Neuronal stem cell (in vitro differentiated cells): Measurements from ENCODE around the gene ATXN7L3.

ENCODE experiments used
- DNase-seq: peaks from one replicate; pipeline ENCODE4 v3.0.0-alpha.2; 2013; ENCODE audit warnings: low spot score
- H2AFZ ChIP-seq: one replicate; pipeline ENCODE4 v1.6.1; 2013; ENCODE audit warnings: mild to moderate bottlenecking, low read length, inconsistent platforms
- H2AK5ac ChIP-seq: 2 replicates; pipeline ENCODE4 v1.6.1; 2013; ENCODE audit warnings: low read depth, mild to moderate bottlenecking, inconsistent platforms, low read length, moderate library complexity, mixed read lengths
- H2BK120ac ChIP-seq: 2 replicates; pipeline ENCODE4 v1.6.1; 2013; ENCODE audit warnings: low read depth, mild to moderate bottlenecking, inconsistent platforms, low read length, moderate library complexity, mixed read lengths
- H2BK12ac ChIP-seq: one replicate; pipeline ENCODE4 v1.6.1; 2013; ENCODE audit warnings: low read length, inconsistent platforms
- H2BK15ac ChIP-seq: 2 replicates; pipeline ENCODE4 v1.6.1; 2013; ENCODE audit warnings: mild to moderate bottlenecking, low read length, inconsistent platforms, mixed read lengths
- H2BK5ac ChIP-seq: one replicate; pipeline ENCODE4 v1.6.1; 2013; ENCODE audit warnings: inconsistent platforms, mild to moderate bottlenecking, low read length, moderate library complexity
- H3K14ac ChIP-seq: one replicate; pipeline ENCODE4 v1.6.1; 2013; ENCODE audit warnings: low read length, inconsistent platforms
- H3K18ac ChIP-seq: 2 replicates; pipeline ENCODE4 v1.6.1; 2013; ENCODE audit warnings: low read length, inconsistent platforms
- H3K23ac ChIP-seq: 2 replicates; pipeline ENCODE4 v1.6.1; 2013; ENCODE audit warnings: low read depth, mild to moderate bottlenecking, mixed read lengths, low read length, inconsistent platforms; ENCODE audit not compliant: poor library complexity
- H3K27ac ChIP-seq: replicated peaks from 3 replicates; pipeline ENCODE4 v1.5.1; 2013; ENCODE audit warnings: low read length, inconsistent platforms
- H3K27me3 ChIP-seq, 3 experiments: 2 replicates each; pipeline ENCODE4 v1.6.1; 2013; ENCODE audit warnings: low read length in 3 of 3, mild to moderate bottlenecking in 2 of 3, inconsistent platforms in 1 of 3, low read depth in 1 of 3, mixed read lengths in 1 of 3, moderate library complexity in 1 of 3; ENCODE audit not compliant: control insufficient read depth in 3 of 3, insufficient read depth in 3 of 3
- H3K36me3 ChIP-seq, 2 donors: replicated peaks in 1 of 2; 2 replicates each; pipeline ENCODE4 v1.6.1; 2013; ENCODE audit warnings: low read length in 2 of 2; ENCODE audit not compliant: control insufficient read depth in 2 of 2, insufficient read depth in 2 of 2
- H3K4ac ChIP-seq: 2 replicates; pipeline ENCODE4 v1.6.1; 2013; ENCODE audit warnings: inconsistent platforms, mild to moderate bottlenecking, low read length, moderate library complexity
- H3K4me1 ChIP-seq, 2 donors: 1 replicate in 1 of 2; 2 replicates in 1 of 2; pipeline ENCODE4 v1.6.1; 2013; ENCODE audit warnings: low read length in 2 of 2, low read depth in 1 of 2; ENCODE audit not compliant: control insufficient read depth in 2 of 2, insufficient read depth in 1 of 2
- H3K4me2 ChIP-seq: one replicate; pipeline ENCODE4 v1.6.1; 2013; ENCODE audit warnings: mild to moderate bottlenecking, low read length, inconsistent platforms; ENCODE audit not compliant: insufficient read depth, poor library complexity, severe bottlenecking
- H3K4me3 ChIP-seq, 2 donors: 2 replicates each; pipeline ENCODE4 v1.5.1; 2013; ENCODE audit warnings: low read length in 2 of 2, mild to moderate bottlenecking in 2 of 2, inconsistent platforms in 1 of 2, moderate library complexity in 1 of 2
- H3K79me1 ChIP-seq: one replicate; pipeline ENCODE4 v1.6.1; 2013; ENCODE audit warnings: low read depth, mild to moderate bottlenecking, inconsistent platforms, low read length, moderate library complexity
- H3K9ac ChIP-seq: one replicate; pipeline ENCODE4 v1.6.1; 2013; ENCODE audit warnings: mild to moderate bottlenecking, low read depth, low read length, inconsistent platforms; ENCODE audit not compliant: poor library complexity
- H3K9me3 ChIP-seq, 2 donors: replicated peaks in 1 of 2; 2 replicates each; pipeline versions ENCODE3 to v1.6.1; 2013; ENCODE audit warnings: low read length in 2 of 2, mild to moderate bottlenecking in 2 of 2, inconsistent platforms in 1 of 2, low read depth in 1 of 2, mixed read lengths in 1 of 2, moderate library complexity in 1 of 2; ENCODE audit not compliant: control insufficient read depth in 2 of 2, insufficient read depth in 1 of 2
- H4K8ac ChIP-seq: one replicate; pipeline ENCODE4 v1.6.1; 2013; ENCODE audit warnings: low read depth, mild to moderate bottlenecking, inconsistent platforms, low read length, moderate library complexity
- H4K91ac ChIP-seq: one replicate; pipeline ENCODE4 v1.6.1; 2013; ENCODE audit warnings: low read length, low read depth, mild to moderate bottlenecking, inconsistent platforms; ENCODE audit not compliant: poor library complexity
- WGBS, 2 donors: extraction: QIAGEN DNeasy Blood & Tissue Kit; methylation state at CpG; one replicate each; pipeline ENCODE4 v1.1.7; 2013; ENCODE audit warnings: missing lambda C conversion rate in 2 of 2, mixed read lengths in 1 of 2; ENCODE audit not compliant: insufficient read length in 2 of 2, insufficient replicate concordance in 1 of 2; ENCODE audit errors: extremely low coverage in 2 of 2; 5-methylcytosine and 5-hydroxymethylcytosine counted together

The ATXN7L3 gene

DNA sequence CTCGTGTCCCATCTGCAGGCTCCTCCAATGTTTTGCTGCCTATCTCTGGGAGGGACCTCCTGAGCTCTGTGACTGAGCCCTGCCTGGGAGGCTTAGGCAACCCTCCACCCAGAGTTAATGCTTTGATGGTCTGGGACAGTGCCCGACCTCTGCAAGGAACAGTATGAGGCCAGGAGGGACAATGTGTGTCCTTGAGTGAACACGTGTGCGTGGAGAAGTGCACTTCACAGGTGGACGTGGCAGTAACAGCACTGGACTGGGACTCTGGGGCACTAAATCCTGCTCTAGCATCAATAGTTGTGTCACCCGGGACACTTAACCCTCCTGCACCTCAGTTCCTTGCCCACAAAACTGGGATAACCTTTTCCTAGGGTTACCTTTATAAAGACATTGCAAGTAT, 15.2 kb upstream of the ATXN7L3 start:
- Histone ChIP-seq H3K4ac (no peak overlapping the region), H3K4me2 (no peak overlapping the region), H3K36me3 (peaks cover 41 to 77% of the 10 kb centered on the region in 2 donors), H3K4me1 (peaks cover 5 to 8% of the 10 kb centered on the region in 2 donors), H3K9me3 (no peaks in the 10 kb centered on the region), H3K14ac (no peak overlapping the region), H3K9ac (no peak overlapping the region), H2BK12ac (no peak overlapping the region), H2BK15ac (no peak overlapping the region), H3K27ac (no peak overlapping the region), H2BK120ac (no peak overlapping the region), H3K18ac (no peak overlapping the region), H2AK5ac (no peak overlapping the region), H3K4me3 (no peak overlapping the region), H3K79me1 (peaks cover 9% of the 10 kb centered on the region), H3K23ac (no peak overlapping the region), H3K27me3 (no peaks in the 10 kb centered on the region), H2AFZ (no peak overlapping the region), H4K8ac (no peak overlapping the region), H2BK5ac (no peak overlapping the region), H4K91ac (no peak overlapping the region)
- DNase-seq: no peak
- no CpG with 5 or more reads among the region's 6 CpGs for WGBS, 2 donors

DNA sequence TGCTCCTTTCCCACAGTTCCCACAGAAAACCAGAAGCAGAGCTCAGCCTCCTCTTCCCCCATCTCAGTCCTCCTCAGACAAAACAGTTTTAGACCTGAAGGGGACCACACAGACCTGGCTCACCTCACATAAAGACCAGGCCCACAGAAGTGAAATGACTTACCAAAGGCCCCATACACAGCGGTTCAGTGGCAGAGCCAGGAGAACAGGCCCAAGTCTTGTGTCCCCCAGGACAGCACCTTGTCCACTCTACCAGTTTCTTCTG, 14.5 kb upstream of the ATXN7L3 start:
- Histone ChIP-seq H3K9ac (no peak overlapping the region), H2BK5ac (no peak overlapping the region), H3K14ac (no peak overlapping the region), H3K4me1 (peaks cover 5 to 8% of the 10 kb centered on the region in 2 donors), H3K27ac (no peak overlapping the region), H2AFZ (no peak overlapping the region), H4K91ac (no peak overlapping the region), H4K8ac (no peak overlapping the region), H3K9me3 (no peaks in the 10 kb centered on the region), H3K79me1 (peaks cover 11% of the 10 kb centered on the region), H2BK120ac (no peak overlapping the region), H3K23ac (no peak overlapping the region), H3K27me3 (no peaks in the 10 kb centered on the region), H3K36me3 (peaks cover 48 to 84% of the 10 kb centered on the region in 2 donors), H3K4me2 (no peak overlapping the region), H3K4me3 (no peak overlapping the region), H3K18ac (no peak overlapping the region), H2BK12ac (no peak overlapping the region), H3K4ac (no peak overlapping the region), H2AK5ac (no peak overlapping the region), H2BK15ac (no peak overlapping the region)
- no peak for DNase-seq
- WGBS, 2 donors: no CpG with 5 or more reads among the region's 1 CpG

- Histone ChIP-seq H3K4me1 (peaks cover 5 to 8% of the 10 kb centered on the region in 2 donors), H2BK120ac (no peak overlapping the region), H3K4ac (no peak overlapping the region), H3K36me3 (peaks cover 52 to 90% of the 10 kb centered on the region in 2 donors), H2BK12ac (no peak overlapping the region), H4K8ac (no peak overlapping the region), H3K14ac (no peak overlapping the region), H3K27ac (no peak overlapping the region), H2BK5ac (no peak overlapping the region), H3K27me3 (no peaks in the 10 kb centered on the region), H3K4me2 (no peak overlapping the region), H3K9me3 (no peaks in the 10 kb centered on the region), H2BK15ac (no peak overlapping the region), H3K4me3 (no peak overlapping the region), H4K91ac (no peak overlapping the region), H3K79me1 (peaks cover 11% of the 10 kb centered on the region), H3K9ac (no peak overlapping the region), H2AFZ (no peak overlapping the region), H3K18ac (no peak overlapping the region), H3K23ac (no peak overlapping the region), H2AK5ac (no peak overlapping the region)
- no peak for DNase-seq
- no CpG with 5 or more reads among the region's 15 CpGs for WGBS, 2 donors
Observed at GRCh38 chr17:44213403-44214229, 13.9 kb upstream of the ATXN7L3 start.

DNA sequence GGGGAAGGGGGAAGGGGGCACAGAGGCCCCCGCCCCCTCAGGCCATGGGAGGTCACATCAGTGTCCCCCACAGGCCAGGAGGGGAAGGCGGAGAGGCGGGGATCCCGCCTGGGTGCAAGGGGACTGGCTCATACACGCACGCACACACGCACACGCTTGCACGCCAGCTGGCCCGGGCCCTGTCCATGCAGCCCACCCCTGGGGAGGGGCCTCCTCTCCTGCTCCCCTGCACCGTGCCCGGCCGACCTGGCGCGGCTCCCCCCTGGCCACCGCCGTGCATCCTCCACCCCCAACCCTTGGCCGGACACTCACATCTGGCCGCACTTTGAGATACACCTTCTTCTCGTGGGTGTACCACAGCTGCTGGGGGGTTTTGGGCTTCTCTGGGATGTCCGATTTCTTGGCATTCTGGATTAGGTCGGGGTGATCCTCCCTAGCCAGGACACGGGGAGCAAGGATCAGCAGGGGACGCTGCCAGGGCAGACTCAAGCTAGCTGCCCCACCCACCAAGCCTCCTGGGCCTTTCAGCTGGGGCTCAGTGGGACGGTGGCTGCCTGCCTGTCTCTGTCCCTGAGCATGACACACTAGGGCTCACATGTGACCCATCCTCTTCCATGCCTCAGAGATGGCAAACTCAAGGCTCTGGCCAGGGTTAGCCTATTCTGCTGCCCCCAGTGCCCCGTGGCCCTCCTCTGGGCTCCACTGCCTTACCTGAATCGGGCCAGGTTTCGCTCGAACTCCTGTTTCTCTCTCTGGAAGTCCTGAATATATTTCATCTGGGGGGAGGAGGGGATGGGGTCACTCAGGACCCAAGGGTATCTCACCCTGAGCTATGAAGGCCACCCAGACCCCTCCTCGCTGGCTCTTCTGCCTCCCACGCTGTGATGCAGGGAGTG, 13.1 kb upstream of the ATXN7L3 start:
- no peak for DNase-seq
- H3K36me3 ChIP-seq: peaks cover 57 to 97% of the 10 kb centered on the region in 2 donors
- no CpG with 5 or more reads among the region's 31 CpGs for WGBS, 2 donors

More for the DNA sequence above, 13.1 kb upstream of the ATXN7L3 start:
- no peak overlapping the region for H2BK5ac ChIP-seq
- peak overlapping the region; percentile 65 for H3K9ac ChIP-seq
- no peak overlapping the region for H2BK12ac ChIP-seq
- no peak overlapping the region for H2AK5ac ChIP-seq
- no peak overlapping the region for H3K27ac ChIP-seq
- peak overlapping the region; percentile 61 for H3K23ac ChIP-seq
- no peak overlapping the region for H3K4me2 ChIP-seq
- no peak overlapping the region for H4K8ac ChIP-seq
- H3K18ac ChIP-seq: no peak overlapping the region
- H2BK15ac ChIP-seq: no peak overlapping the region
- H3K4me3 ChIP-seq: no peak overlapping the region
- H3K4ac ChIP-seq: no peak overlapping the region
- no peak overlapping the region for H3K14ac ChIP-seq
- no peaks in the 10 kb centered on the region for H3K27me3 ChIP-seq
- H4K91ac ChIP-seq: no peak overlapping the region
- H2BK120ac ChIP-seq: no peak overlapping the region
- H2AFZ ChIP-seq: no peak overlapping the region
- peaks cover 0 to 1% of the 10 kb centered on the region in 2 donors for H3K9me3 ChIP-seq
- peaks cover 11% of the 10 kb centered on the region for H3K79me1 ChIP-seq
- H3K4me1 ChIP-seq: peaks cover 4 to 5% of the 10 kb centered on the region in 2 donors
